ENCODE data around the gene SLC25A19.
"Not testable (repeated sequence)": the region's sequence is repeated elsewhere in the genome, so short reads cannot be mapped to it uniquely, and the experiment has no call there.

Gene SLC25A19

DNA sequence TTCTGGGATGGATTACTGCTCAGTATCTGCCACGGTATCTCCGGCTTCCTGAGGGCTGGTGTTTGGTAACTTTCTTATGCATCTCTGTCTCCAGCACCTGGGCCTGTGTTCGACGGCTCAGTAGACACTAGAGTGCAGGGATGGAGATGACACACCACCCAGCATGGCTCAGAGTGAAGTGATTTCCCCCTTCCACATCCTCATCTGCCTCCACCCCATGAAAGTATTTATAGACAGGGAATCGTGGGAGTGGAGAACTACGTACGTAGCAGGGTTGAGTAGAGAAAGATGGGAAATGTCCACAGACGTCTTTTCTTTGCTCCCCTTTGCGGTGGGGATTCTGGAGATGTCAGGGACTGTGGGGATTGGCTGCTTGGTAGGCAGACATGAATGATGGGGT, 11.8 kb upstream of the SLC25A19 start:
- DNase-seq, result no peak

DNA sequence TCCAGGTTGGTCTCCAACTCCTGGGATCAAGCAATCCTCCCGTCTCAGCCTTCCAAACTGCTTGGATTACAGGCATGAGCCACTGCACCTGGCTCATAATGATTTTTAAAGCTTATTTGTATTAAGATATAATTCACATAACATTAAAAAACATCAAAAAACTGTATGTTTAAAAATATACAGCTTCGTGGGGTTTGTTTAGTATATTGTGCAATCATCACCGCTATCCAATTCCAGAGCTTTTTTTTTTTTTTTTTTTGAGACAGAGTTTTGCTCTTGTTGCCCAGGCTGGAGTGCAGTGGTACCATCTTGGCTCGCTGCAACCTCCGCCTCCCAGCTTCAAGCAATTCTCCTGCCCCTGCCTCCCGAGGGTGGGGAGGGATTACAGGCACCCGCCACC, 11.0 kb upstream of the SLC25A19 start:
- no peak for DNase-seq

DNA sequence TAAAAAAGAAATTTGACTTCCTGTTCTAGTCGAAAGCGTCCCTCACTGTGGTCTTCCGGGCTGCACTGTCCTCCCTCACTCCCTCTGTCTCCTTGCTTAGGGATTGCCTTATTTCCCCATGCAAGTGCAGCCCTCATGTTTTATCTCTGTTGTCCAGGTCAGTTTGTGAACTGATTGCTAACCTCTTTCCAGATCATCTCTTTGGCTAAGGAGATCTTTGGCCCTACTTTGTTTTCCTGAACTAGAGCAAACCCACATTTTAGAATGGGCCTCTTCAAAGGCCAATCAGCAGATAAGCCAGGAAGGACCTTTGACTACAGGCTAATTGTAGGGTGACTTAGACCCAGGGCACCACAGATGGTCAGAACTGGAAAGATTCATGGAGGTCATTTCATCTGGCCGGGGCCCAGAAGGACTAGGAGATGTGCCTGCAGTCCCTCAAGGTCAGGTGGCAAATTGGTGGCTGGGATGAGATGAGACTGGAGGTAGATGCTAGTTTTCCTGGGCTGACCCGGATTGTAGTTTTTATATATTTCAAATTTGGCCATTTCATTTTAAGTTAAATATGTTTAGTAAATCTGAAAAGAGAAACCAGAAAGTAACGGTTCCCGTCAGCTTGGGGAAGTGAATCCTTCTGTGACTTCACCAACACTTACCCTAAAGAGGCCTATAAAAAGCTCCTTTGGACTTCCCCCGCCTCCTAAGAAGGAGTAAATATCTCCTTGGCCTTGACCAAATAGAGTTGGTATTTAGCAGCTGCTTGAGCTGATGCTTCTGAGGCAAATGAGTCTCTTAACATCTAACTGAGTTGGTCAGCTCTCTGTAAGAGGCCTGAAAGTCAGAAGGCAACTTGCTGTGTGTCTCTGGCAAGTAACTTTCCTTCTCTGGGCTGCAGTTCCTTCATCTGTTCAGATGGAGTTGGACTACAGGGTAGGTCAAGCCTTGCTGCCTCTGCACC, 6.2 kb upstream of the SLC25A19 start:
- DNase-seq, result no peak

DNA sequence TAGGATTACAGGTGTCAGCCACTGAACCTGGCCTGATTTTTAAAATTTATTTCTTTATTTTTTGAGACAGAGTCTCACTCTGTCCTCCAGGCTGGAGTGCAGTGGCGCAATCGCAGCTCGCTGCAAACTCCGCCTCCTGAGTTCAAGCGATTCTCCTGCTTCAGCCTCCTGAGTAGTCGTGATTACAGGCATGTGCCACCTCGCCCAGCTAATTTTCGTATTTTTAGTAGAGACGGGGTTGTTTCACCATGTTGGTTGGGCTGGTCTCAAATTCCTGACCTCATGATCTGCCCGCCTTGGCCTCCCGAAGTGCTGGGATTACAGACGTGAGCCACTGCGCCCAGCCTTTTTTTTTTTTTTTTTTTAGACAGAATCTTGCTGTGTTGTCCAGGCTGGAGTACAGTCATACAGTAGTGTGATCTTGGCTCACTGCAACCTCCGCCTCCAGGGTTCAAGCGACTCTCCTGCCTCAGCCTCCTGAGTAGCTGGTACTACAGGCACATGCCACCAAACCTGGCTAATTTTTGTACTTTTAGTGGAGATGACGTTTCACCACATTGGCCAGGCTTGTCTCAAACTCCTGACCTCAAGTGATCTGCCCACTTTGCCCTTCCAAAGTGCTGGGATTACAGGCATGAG, 3.7 kb upstream of the SLC25A19 start:
- not testable (repeated sequence) for DNase-seq

GRCh38 chr17:75289832-75290337, 652 bp upstream of the SLC25A19 start:
- peak; percentile 70 to 74 for DNase-seq

DNA sequence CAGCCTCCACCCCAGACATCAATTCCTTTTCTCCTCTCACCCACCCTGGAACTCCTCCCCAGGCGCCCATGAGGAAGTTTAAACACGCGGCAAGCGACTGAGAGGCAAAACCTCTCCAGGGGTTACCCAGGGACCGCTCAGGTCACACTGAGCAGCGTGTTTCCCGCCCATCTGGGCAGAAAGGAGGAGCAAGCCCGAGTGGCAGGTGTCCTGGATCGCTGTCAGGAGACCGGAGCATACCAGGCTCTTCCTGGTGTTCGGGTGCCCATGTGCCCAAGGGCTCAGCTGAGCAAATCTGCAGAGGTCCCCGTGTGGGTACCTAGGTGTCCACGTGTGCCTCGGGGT, 491 bp downstream of the SLC25A19 start:
- peak in 1 of 2 donors; percentile 61 for DNase-seq

DNA sequence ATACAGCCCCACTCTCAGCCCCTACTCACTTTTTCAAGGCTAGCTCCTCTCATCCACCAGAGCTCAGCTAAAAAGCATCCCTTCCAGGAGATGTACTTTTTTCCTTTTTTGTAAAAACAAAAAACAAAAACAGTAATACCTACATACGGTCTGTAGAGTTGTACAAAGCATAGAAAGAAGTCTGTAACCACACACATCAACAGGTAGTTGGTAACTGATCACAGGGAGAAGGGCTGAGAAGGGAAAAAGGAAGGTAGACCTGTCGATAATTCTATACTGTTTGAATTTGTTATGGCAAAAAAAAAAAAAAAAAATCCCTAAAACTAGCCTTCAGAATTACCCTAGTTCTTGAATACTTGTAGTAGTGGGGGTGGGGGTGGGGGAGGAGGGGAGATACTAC, 874 bp downstream of the SLC25A19 start:
- DNase-seq, result no peak

- DNase-seq, result no peak
Measured at GRCh38 chr17:75287221-75287620, 2.0 kb downstream of the SLC25A19 start.

DNA sequence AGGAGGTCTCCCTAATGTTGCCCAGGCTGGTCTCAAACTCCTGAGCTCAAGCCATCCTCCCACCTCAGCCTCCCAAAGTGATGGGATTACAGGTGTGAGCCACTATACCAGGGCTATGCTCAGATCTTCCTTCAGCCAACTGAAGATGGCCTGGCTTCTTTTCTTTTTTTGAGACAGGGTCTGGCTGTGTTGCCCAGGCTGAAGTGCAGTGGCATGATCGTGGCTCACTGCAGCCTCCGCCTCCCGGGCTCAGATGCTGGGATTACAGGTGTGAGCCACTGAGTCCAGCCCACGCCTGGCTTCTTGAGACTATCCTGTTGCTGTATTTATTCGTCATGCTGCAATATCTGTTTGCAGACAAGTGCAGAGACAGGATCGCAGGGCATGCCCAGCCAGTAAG, 4.1 kb downstream of the SLC25A19 start:
- DNase-seq, result no peak

GRCh38 chr17:75280189-75280588, 9.0 kb downstream of the SLC25A19 start:
- not testable (repeated sequence) for DNase-seq

- no peak for DNase-seq
Measured at GRCh38 chr17:75277664-75278071, 11.6 kb downstream of the SLC25A19 start.

- no peak for DNase-seq
Measured at GRCh38 chr17:75273977-75274708, 15.1 kb downstream of the SLC25A19 start.

GRCh38 chr17:75272848-75273184, 16.4 kb downstream of the SLC25A19 start:
- no peak for DNase-seq

- peak in 1 of 2 donors; percentile 35 for DNase-seq
Measured at GRCh38 chr17:75271955-75272847, 17.0 kb downstream of the SLC25A19 start.

DNA sequence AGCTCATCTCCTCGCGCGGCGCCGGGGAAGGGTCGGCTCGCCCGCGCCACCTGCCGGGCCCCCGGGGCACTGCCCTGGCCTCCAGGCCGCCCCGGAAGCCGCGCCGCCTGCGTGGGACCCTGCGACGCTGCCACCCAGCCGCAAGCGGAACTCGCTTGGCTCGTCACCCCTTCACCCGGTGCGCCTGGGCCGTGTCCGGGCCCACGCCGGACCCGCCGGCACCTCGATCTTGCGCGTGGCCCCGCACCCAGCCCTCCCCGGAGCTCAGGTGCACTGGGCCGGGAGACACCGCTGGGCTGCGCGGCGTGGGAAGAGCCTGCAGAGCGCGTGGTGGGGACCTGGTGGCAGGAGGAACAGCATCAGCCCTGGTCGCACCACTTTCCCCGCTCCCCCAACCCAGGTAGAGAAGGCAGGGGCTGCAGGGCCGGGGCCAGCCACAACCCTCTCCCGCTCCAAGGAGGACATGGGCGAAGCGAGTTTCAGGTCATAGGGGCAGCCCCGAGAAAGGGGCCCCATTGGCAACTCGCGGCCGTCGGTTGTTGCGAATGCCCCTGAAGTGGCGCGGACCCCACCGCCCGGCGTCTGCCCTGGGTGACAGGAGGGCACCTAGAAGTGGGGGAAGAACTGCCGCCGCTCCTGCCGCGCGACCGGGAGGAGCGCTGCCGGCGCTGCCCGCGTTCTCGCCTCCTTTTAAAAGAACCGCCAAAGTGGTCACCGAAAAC, 17.8 kb downstream of the SLC25A19 start:
- peak; percentile 88 to 91 for DNase-seq

- no peak for DNase-seq
Measured at GRCh38 chr17:75270966-75271232, 18.3 kb downstream of the SLC25A19 start, which contains the start of gene MIF4GD. Gene MIF4GD, minus strand, starts transcription at chr17:75271231. Its CDS starts 1,036 bp downstream, at chr17:75270195.

- peak; percentile 58 to 74 for DNase-seq
Measured at GRCh38 chr17:75270218-75270965, 18.8 kb downstream of the SLC25A19 start.

DNA sequence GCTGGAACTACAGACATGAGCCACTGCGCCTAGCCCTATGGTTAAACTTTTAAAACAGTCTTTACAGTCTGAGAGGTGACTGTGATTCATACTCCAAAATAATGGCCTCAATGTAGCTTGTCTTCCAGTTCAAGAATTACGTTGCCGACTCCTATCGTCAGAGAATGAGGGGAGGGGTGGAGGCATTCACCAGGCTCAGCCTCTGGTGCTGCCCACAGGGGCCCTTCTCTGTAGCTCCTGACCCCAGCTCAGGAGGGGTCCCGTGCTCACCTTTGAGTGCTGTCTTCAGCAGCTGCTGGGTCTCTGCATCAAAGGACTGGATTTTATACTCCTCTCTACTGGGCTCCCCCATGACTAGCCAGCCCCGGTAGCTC, 19.4 kb downstream of the SLC25A19 start:
- peak in 1 of 2 donors; percentile 33 for DNase-seq

- DNase-seq, result no peak
Measured at GRCh38 chr17:75267411-75268232, 21.6 kb downstream of the SLC25A19 start.

DNA sequence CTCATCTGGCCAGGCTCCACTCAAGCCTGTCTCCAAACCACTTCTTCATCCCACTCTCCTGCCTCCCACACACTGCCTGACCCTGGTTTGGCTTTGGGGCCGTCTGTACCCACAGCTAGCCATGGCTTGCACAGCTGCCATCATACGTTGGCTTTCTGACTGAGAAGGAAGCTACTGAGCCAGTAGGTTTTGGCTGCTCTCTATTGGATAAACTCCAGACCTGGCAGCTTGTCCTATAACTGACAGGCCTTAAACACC, 22.2 kb downstream of the SLC25A19 start:
- no peak for DNase-seq
